GM12892 (cell line): ENCODE data around the gene ARMC2.
"Not testable (repeated sequence)": the region's sequence is repeated elsewhere in the genome, so short reads cannot be mapped to it uniquely, and the experiment has no call there.

Source experiments
- DNase-seq: peaks from one replicate; pipeline ENCODE4 v3.0.0; 2011; ENCODE audit not compliant: insufficient read length
- FAIRE-seq: peaks from 2 replicates; lab custom pipeline; 2011; peaks lifted over from hg19 to GRCh38; lab: Jason Lieb, UNC
- POLR2A ChIP-seq: IDR thresholded peaks from 2 replicates; pipeline ENCODE4 v1.6.1; 2011; ENCODE audit warnings: low read depth, low read length, control low read depth
- POLR2AphosphoS5 ChIP-seq: IDR thresholded peaks from 2 replicates; pipeline ENCODE4 v1.6.1; 2011; ENCODE audit warnings: low read depth, low read length, control low read depth
- TAF1 ChIP-seq: IDR thresholded peaks from 2 replicates; pipeline ENCODE4 v1.6.1; 2011; ENCODE audit warnings: low read depth, mild to moderate bottlenecking, control low read depth, low read length, borderline replicate concordance

The ARMC2 gene

DNA sequence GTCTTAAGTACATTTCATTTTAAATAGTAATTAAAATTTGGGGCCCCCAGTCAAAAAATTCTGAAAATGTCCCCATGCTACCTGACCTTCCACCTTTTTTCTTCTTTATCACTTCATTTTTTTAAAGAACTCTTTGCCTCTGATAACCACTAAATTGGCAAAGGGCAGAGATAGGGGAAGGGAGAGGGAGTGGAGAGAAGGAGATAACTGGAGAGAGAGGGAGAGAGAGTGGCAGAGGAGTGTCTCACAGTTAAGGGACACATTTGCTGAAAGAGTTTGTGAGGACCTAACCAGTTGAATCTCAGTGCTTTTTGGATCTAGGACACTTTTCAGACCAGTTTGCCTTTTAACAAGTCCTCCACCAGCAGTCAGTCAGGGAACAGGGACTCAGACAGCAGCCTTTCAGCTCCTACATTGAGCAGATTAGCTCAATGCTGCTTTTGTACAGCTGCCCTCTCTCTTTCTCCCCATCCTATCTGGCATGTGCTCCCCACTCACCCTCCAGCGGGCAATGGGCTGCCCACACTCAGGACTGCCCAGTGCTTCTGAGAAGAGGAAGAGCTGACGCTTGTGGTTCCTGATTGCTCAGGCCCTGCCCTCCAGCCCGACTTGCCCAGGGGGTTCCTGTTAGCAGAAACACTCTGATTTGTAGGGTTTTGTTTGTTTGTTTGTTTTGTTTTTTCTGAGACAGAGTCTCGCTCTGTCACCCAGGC is 14.4 kb downstream of the ARMC2 start:
- DNase-seq (no peak), FAIRE-seq (no peak)
- TF ChIP-seq POLR2AphosphoS5 (no peak), TAF1 (no peak), POLR2A (no peak)

DNA sequence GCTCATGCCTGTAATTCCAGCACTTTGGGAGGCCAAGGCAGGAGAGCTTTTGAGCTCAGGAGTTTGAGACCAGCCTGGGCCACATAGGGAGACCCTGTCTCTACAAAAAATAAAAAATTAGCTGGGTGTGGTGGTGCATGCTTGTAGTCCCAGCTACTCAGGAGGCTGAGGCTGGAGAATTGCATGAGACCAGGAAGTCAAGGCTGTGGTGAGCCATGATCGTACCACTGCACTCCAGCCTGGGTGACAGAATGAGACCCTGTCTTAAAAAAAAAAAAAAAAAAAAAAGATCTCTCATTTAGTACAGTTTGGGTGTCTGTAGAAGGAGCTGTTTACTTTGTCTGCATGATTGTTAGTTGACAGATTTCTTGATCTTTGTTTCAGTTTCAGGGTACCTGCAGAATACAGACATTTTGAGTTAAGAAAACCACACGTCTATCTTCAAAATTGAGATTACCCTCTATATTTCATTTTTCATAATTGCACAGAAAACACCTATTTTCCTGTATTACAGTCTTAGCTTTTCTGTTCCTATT is 17.6 kb downstream of the ARMC2 start:
- not testable (repeated sequence) for FAIRE-seq, DNase-seq

DNA sequence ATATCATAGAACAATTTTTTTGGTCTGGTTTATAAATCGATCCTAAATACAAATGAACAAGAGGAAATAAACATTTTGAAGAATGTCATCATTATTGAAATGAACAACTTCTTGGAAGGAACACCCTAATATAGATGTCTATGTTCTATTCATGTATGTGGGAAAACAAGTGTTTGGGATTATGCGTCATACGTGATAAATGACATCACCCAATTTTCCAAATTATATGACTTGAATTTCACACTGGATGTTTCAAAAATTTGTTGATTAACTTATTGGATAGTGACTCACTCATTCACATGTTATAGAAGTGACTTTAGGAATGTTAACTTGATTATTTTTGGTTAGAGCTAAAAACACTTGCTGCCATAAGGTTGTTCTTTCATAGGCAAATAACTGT is 18.6 kb downstream of the ARMC2 start:
- no peak for TF ChIP-seq POLR2A
- no peak for TF ChIP-seq POLR2AphosphoS5
- TF ChIP-seq TAF1: no peak
- DNase-seq: no peak
- FAIRE-seq: no peak

DNA sequence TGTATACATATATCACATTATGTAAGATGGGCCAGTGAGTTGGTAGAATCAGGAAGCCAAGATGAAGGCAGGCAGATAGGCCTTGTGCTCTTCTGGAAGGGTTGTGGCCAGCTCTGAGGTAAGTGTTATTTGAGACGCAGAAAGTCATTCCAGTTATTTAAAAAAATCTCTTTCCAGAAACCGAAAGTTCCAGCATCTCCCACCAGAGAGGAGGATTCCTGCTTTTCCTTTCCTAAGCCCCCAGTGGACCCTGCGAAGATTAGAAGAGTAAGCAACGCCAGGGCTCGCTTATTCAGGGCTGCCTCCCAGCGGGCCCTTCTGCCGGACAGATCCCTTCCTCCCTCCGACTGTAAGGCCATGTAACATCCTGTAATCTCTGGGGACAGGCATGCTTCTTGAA is 20.4 kb downstream of the ARMC2 start:
- TF ChIP-seq TAF1: no peak
- TF ChIP-seq POLR2A: no peak
- no peak for TF ChIP-seq POLR2AphosphoS5
- DNase-seq (no peak), FAIRE-seq (no peak)

DNA sequence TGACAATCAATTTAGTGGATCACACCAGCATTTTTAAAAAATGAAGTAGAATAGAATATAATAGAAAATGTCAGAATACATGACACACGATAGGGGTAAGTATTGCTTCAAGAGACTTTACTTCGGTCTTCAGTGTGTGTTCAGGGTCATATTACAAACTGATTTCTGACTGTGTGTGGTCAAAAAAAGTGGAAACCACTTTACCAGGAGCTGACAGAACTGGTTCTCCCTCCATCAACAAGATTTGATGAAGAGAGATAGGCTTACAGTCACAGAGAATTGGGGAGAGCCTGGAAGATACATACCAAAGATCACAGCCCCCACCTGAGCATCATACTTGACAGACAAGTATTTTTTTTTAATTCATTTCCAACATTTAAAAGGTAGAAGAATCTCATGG is 21.7 kb downstream of the ARMC2 start:
- FAIRE-seq: no peak
- no peak for DNase-seq
- TF ChIP-seq POLR2AphosphoS5: no peak
- TF ChIP-seq TAF1: no peak
- TF ChIP-seq POLR2A: no peak

DNA sequence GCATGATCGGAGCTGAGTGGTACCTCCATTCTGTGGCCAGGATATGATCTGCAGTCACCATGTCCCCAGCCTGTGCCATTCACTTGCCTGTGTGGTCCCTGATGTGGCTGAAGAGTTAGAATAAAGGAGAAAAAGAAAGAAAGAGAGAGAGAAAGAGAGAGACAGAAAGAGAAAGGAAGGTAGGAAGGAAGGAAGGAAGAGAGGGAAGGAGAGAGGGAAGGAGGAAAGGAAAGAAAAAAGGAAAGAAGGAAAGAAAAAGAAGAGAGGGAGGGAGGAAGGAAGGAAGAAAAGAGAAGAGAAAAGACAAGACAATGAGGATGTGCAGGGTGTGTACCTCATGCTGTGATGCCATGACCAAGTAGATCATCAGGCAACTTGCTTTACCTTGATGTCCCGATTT is 22.1 kb downstream of the ARMC2 start:
- DNase-seq (no peak), FAIRE-seq (no peak)
- TF ChIP-seq TAF1 (no peak), POLR2A (no peak), POLR2AphosphoS5 (no peak)

DNA sequence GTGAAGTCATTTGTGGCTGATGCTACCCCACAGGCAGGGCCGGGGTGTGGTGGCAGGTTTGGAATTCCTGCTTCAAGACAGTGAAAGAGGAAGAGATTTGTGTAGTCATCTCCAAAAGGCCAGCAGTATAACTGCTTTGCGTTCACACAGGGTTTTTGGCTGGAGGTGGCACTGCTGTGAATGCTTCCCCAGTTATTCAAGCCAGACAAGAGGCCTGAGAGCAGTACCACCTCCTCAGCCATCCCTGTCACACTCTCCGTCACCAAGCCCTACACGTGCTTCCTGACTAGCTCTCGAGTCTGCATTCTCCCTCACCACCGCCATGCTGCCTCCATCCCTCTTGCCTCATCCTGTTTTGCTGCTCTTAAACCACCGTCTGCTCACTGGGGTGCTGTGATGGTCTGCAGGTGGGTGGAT is 23.9 kb downstream of the ARMC2 start:
- no peak for FAIRE-seq
- no peak for TF ChIP-seq TAF1
- no peak for TF ChIP-seq POLR2A
- TF ChIP-seq POLR2AphosphoS5: no peak
- DNase-seq: no peak

DNA sequence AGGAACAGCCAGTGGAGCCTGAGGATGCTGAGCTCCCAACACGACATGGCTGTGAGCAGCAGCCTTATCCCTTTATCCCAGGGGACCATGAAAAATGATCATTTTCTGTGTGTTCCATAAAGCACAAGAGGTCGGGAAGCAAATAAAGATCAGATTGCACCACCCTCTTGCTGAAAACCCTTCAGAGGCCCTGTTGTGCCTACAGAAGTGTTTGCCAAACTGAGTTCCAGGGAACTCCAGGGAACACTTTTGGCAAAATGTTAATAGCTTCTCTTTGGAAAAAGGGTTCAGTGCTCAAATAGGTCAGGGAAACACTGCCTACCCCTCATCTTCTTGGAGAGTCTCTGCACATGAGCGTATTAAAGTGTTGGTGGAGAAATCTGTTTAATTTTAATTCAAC is 24.4 kb downstream of the ARMC2 start:
- FAIRE-seq (no peak), DNase-seq (no peak)
- no peak for TF ChIP-seq POLR2AphosphoS5
- no peak for TF ChIP-seq POLR2A
- no peak for TF ChIP-seq TAF1

DNA sequence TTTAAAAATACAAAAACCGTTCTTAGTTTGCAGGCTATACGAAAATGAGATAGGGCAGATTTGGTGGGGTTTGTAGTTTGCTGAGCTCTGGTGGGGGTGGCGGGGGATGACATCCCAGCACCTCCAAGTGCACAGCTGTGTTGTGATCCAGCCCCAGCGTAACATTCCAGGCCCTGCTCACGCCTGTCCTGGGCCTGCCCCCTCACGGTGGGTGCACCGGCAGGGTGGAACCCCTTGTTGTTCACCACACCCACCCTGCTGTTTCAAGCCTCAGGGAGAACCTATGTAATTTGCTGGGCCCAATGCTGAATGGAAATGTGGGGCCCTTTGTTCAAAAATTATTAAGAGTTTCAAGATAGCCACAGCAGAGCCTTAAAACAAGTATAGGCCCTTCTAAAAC is 25.0 kb downstream of the ARMC2 start:
- DNase-seq (no peak), FAIRE-seq (no peak)
- no peak for TF ChIP-seq POLR2A
- no peak for TF ChIP-seq TAF1
- TF ChIP-seq POLR2AphosphoS5: no peak

DNA sequence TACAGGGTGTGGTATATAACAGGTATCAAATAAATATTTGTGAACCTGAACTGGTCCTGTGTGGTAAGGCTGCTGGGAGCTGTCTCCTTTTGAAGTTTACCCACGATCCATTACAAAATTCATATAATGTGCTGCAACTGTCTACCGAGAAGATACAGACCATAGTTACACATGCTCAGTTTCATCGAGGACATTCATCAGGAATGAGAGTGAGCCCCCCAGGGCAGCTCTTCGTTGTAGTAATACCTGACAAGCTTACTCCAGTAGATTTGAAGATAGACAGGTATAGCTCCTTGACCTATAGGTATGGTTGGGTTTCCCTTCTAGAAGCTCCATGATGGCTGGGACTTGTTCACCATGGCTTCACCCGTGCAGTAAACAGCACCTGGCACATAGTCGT is 25.7 kb downstream of the ARMC2 start:
- no peak for DNase-seq

DNA sequence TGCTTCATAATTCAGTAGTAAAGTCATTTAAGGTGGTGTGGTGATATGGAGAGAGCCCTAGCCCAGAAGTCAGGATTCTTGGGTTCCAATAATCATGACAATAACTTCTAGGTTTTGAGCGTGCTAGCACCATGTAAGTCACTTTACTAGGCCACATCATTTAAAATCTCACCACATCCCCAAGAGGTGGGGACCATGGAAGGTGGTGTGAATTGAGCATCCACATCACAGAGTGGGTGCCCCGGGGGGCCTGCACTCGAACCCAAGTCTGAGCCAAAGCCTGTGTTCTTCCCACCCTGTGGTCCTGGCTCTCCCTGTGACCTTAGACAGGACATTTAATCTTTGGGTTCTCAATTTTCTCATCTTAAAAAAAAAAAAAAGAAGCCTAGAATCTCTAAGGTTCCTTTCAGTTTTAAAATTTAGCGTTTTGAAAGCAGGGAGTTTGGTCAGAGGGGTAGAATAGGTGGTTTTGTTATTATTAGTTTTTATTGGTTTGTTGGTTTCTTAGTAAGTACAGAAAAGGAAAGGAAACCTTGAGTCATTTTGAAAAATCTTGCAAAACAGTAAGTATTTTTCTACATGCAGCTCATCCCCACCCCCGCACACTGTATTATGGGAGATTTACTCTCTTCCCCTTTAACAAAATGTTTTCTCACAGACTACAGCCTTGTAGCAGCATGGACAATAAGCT is 26.4 kb downstream of the ARMC2 start:
- DNase-seq: peak; percentile 25
- FAIRE-seq: peak; percentile 58

More for the DNA sequence above, 25.7 kb downstream of the ARMC2 start:
- no peak for TF ChIP-seq TAF1
- no peak for TF ChIP-seq POLR2AphosphoS5
- TF ChIP-seq POLR2A: no peak
- FAIRE-seq: no peak

DNA sequence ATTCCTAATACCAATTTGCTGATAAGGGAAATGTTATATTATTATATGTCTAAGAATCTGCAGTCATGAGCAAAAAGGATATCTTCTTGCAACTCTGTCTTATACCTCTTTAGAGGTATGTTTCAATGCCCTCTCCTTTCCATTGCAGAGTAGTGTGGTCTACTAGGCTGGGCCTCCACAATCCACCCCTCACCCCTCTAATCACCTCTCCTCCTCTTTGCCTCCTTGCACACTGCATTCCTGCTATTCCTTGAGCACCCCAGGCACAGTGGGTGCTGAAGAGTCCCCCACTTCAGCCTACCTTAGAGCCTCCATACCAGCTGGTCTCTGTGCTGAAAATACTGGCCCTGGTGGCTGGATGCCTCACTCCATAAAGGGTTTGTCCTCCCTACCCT is 26.9 kb downstream of the ARMC2 start:
- no peak for TF ChIP-seq POLR2A
- no peak for TF ChIP-seq POLR2AphosphoS5
- no peak for TF ChIP-seq TAF1
- DNase-seq (no peak), FAIRE-seq (no peak)

More for the DNA sequence above, 26.4 kb downstream of the ARMC2 start:
- TF ChIP-seq POLR2AphosphoS5 (no peak), POLR2A (no peak), TAF1 (no peak)
